GM19035 (cell line): ENCODE measurements around the gene INPP4B.

Experiments used
- ATAC-seq: cut with Tn5 transposase; IDR thresholded peaks from one replicate; pipeline ENCODE4 v1.9.1; 2021; ENCODE audit not compliant: unreplicated experiment

INPP4B gene

DNA sequence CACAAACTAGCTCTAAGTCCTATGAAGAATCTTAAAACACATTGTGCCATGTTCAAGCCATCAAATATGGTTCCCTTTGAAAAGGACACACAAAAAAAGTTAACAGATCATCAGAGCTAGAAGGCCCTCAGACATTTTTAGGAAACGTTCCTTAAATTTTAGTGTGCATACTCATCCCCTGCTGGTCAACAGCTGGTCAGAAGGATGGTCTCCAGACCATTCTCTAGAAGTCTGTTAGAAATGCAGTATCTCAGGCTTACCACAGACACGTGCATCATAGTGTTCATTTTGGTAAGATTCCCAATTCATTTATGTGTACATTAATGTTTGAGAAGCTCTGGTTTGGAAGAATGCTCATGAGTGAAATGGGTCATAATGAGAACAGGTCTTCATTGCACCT is 523.1 kb downstream of the INPP4B start:
- ATAC-seq: no peak

DNA sequence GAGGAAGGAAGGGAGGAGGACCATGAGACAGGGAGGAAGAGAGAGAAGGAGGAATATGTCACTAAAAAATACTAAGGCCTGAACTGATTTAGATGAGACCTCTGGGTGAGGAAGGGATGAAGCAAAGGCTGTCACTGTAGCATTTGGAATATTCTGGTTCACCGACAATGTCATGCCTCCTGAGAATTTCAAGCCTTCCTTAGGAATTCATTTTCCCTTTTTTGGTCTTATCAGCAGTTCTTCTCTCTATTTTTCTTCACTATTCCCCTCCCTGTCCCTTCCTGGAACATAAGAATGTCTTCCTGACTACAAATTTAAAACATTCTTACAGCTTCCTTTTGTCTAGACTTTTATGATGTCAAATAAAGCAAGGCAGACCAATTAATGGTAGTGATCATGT is 527.8 kb downstream of the INPP4B start:
- ATAC-seq: no peak

DNA sequence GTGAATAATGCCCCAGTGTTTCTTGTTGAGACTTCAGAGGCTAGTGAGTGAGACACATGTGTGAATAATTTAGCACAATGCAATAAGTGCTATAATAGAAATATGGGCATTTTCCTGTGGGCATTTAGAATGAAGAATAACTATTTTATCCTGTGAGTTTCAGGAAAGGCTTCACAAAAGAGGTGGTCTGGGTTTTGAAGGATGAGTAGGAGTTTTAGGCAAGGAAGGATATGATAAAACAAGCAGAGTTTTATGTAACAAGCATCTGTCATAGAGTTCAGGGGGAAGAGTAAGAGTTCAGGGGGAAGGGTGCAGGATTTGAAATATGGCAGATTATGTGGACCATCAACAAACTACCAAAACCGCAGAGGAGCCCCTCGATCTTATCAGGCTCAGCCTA is 529.2 kb downstream of the INPP4B start:
- no peak for ATAC-seq

DNA sequence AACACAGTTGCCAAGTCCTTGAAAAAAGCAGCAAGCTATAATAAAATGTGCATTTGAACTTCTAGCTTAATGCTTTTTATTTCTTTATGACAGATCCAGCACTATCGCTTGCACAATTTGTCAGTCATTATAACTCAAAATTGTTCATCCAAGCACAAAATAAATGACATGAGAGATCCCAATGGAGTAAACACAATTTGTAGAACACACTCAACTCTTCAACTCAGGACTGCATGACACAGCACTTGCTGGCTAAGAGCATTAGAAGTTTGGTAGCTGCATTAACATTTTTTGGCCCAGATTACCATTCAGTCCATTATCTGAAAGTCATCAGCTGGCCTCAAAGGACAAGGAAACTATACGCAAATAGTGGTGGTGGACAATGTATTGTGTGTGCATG is 530.1 kb downstream of the INPP4B start:
- no peak for ATAC-seq

DNA sequence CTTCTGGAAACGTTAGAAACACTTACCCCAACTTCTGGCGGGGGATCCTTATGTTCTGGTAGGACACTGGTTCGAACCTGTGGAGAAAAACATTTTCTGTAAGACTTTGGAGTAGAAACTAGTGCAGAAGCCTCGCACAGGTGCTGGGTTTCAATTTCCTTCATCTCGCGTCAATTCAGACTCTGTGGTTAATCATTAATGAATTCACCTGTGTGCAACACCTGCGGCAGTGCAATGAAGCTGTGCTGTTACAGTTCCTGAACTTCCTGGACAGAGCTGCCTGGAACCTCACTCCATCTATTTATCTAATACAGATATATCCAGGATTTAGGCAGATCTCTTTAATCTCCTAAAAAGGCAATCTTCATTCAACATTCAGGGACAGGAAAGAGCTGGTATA is 531.4 kb downstream of the INPP4B start:
- no peak for ATAC-seq

DNA sequence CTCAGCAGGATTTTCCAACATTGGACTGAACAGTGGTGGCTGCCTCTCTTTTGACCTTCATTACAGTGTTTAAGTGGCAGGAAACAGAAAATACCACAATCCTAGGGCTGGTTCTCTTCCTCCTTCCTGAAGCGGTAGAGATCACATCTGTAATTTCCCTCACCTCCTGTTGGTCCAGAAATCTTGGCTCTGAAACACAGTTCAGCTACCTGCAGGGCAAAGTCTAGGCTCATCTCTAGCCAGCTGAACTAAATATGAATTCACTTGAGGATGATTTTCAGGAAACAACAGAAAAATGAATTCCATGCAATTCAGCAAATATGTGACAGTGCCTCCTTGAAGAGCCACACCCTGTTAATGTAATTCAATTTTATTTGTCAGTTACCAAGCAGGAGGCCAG is 531.9 kb downstream of the INPP4B start:
- ATAC-seq: no peak

DNA sequence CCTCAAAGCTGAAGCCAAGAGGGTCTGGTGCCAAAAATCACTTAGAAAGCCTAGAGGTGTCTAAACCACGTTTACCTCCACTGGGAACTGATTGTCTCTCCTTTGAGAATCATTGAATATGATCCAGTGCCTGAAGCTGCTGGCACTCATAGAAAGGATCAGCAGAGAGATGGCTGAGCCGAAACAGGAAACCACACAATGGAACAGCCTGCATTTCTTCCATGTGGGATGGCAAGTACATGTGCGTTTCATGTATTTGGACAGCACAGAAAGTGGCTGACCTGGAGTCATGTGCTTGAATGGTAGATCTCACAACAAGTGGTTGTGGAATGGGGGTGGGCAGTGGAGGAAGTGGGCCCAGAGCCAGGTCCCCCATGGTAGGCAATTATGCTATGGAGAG is 533.7 kb downstream of the INPP4B start:
- no peak for ATAC-seq

DNA sequence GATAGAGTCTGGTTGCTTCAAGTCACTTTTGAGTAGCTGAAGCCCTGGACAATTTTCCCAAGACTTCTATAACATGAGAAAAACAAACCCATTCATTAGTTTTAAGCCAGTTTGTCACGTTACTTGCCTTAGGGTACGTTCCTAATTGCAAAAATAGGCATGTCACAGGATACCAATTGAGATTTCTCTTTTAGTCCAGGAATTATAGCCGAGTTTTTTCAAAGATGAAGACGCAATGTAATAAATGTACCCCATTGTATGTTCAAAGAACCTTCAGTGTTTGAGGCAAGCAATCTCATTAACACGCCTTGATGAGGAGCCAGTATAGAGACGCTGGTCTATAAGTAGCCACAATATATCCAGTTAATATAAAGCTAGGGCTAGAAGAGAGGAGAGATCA is 534.2 kb downstream of the INPP4B start:
- ATAC-seq: no peak

DNA sequence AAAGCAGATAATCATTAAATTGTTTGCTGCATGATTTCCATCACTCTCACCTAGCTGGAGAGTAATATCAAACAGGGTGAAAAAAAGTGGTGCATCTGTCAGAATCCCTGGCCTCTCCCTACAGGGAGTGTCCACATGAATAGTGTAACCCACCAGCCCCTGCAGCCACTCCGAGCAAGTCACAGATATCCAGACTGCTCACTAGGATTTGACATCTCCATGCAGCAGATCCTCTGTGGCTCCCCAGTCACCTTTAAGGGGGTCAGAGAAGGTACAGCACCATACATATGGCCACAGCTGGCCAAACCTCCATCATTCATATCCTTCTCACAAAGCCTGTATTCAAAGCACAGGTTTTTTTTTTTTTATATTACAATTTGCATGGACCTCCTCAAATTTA is 536.3 kb downstream of the INPP4B start:
- ATAC-seq: no peak

DNA sequence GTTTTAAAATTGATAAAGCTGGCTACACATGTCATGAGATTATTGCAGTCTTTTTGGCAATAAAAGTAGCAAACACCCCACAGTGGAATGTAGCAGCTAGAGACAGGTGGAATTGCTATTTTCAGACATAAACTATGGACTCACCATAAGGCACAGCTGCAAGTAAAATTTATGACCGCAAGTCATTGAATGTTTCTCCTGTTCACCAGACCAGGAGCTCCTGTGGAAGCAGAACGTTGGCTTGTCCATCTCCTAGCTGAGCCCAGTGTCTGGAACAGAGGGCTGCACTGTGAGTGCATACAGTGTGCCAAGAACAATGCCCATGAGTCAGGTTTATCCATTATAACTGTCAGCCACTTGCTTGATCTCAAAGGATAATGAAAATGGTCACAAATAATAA is 538.2 kb downstream of the INPP4B start:
- no peak for ATAC-seq

DNA sequence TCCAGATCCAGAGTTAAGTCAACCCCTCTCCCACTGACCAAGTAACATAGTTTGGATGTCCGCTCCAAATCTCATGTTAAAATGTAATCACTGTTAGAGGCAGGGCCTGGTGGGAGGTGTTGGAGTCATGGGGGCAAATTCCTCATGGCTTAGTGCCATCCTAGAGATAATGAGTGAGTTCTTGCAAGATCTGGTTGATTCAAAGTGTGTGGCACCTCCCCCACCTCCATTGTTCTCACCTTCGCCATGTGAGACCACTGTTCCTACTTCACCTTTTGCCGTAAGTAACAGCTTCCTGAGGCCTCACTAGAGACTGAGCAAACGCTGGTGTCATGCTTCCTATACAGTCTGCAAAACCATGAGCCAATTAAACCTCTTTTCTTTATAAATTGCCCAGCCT is 548.8 kb downstream of the INPP4B start:
- no peak for ATAC-seq

DNA sequence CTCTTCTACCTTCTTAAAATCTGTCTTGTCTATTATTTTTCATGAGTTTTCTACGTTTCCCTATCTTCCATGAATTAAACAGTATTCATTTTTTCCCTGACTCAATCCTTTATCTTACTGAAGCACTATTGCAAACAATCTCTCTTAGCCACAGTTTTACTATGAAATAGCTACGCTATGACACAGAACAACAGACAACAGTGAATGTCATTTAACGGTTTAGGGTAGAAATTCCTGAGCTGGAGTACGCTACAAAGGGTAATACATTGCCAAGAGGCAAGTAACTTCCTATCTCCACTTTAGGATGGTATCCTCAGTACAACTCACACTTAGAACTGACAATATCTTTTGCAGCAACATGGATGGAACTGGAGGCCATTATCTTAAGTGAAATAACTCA is 552.6 kb downstream of the INPP4B start:
- no peak for ATAC-seq

DNA sequence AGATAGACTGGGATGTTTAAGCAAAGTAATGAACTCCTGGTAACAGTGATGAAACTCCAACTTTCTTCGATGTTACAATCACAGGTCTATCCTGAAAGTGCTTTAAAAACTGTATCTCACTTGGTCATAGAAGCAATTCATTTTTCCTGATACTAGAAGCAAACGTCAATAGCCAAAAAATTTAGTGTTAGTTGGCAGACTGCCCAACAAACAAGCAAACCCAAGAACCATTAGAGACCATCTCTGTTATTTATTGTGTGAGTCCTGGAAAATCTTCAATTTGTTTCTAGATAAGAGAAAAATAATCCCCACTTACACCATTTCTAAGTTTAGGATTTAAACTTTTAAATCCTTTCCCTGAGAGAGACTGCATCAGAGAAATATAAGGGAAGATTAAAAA is 553.9 kb downstream of the INPP4B start:
- no peak for ATAC-seq

DNA sequence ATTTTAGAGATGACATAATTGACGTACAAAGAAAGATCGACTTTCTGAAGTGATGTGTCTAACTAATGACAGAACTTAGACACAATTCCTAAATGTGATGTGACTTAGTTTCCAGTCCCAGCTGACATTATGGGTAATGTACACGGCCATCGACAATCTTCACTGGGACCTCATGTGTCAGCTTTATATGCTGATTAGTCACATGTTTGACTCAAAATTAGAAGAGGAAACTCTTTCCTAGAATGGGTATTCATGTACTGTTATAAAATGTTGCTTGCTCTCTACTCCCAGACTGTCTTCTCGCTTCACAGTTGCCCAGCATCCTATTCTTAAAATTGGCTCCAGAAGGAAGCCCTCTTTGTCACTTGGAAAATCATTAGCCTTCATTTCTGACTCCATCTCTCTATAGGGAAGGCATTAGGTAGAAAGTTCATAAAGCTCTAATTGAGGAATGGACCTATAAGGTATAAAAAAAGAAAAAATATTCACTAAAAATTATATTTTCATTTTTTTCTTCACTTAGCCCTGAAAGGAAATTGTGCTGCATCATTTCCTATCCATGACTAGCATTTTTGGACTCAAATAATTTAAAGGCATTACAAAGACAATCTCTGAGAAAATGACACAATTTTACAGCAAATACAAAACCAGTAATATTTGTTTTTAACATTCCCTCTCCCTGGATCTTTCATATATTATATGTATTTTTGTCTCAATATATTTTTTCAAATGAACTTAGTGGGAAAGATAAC is 554.6 kb downstream of the INPP4B start:
- no peak for ATAC-seq

DNA sequence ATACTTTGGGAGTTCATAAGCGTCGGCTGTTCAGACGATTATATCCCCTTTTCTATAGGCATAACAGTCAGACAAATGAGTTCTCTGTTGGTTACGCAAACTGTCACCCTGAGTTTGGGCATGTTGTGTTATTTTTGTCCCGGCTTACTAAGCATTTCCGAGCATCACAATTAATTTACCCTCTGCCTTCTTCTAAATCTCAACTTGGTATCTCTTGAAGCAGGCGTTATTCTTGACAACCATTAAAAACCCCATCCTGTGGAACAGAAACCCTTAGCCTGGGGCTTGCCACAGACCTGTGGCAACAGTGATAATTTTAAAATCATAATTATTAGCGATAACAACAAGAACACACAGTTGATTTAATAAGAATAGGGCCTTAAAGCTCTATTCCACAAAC is 558.7 kb downstream of the INPP4B start:
- ATAC-seq: no peak

DNA sequence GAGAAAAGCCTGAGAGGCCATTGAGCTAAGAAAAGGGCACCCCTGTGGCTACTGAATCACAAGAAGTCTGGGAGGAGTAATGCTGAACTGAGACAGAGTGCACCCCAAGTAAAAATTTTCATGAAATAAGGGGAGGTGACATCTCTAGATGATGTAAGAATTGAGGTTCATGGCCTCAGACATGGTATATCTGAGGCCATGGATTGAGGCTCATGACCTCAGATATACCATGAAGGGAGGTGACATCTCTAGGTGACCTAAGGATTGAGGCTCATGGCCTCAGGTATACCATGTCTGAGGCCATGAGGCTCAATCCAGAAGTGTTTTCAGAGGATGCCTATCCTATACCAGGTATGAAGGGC is 560.9 kb downstream of the INPP4B start:
- ATAC-seq: no peak

DNA sequence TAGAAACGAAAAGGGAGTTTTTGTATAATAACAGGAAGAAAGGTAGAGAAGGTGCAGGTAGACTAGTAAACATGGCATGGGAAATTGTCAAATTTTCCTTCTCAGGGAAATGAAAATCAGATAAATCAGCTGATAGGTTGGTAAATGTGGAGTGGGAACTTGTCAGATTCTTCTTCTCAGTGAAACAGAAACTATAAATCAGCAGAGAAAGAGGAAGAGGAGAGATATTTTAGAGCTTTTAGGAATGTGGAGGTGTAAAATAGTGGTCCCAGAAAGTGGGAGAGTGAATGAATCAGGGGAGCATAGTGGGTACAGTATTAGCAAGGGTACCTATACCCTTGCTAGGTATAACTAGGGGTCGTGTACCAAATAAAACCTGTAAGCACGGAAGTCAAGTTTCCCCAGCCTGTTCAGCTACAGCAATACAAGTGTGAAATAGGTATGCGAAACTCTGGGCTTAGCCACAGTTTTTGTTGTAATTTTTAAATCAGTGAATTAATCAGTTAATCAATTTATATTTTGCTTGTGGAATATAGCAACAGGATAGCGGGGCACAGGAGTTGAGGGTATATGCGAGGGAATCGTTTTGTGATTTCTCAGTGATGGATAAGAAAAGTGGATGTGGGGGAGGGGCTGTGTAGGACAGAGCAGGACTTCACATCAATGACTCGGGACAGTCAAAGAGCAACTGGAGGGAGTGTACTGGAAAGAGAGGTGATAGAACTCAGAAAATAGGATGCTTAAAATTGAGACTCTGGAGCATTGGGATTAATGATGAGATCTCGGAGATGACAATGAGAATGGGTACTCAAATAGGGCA is 561.5 kb downstream of the INPP4B start:
- ATAC-seq: no peak

DNA sequence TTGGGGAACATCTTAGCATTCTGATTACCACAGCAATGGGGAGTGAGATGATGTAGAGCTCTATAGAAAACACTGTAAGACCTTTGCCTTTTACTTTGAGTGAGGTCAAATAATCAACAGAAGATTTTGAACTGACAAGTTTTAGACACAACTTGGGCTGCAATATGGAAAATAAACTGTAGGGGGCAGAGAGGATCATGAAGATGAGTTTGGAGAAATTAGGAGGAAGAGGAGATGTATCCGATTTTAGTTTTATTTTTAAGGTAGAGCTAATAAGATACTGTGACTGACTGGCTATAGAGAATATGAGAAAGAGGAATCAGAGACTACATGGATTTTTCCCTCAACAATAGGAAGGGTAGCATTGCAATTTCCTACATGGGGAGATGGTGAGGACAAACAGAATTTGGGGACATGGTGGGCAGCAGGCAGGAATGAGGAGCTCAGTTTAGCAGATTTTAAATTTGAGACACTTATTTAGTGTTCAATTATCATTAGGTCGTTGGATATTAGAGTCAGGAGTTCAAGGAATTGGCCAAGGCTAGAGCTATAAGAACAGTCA is 563.1 kb downstream of the INPP4B start:
- ATAC-seq: no peak

DNA sequence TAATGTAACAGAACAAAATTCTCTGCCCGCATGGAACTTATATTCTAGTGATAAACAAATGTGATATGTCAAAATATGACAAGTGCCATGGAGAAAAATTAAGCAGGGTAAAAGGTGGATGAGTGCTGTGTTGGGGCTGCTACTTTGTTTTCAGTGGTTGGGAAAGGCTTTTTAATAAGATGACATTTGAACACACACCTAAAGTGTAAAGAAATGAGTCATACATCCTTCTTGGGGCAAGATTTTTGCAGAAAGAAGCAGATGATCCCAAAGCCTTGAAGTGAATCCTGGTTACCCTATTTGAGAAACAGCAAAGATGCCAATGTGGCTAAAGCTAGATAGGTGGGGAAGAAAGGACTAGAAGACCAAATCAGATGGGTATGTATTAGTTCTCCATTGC is 564.1 kb downstream of the INPP4B start:
- ATAC-seq: no peak

DNA sequence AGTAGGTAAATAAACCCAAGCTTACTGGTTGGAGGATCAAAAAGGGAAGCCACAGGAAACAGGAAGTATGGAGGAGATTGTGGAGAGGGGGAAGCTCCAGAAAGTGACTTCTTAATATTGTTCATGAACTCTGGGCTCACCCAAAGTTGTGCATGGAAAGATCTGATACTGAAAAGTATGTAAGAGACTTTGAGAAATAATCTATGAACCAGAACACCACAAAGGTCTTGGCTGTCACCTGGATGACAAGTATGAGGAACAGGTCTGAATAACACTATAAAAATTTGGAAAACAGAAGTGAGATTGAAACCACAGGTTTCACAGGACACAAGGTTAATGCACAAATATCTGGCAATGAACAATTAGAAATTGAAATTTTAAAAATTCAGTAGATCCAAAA is 567.4 kb downstream of the INPP4B start:
- no peak for ATAC-seq

DNA sequence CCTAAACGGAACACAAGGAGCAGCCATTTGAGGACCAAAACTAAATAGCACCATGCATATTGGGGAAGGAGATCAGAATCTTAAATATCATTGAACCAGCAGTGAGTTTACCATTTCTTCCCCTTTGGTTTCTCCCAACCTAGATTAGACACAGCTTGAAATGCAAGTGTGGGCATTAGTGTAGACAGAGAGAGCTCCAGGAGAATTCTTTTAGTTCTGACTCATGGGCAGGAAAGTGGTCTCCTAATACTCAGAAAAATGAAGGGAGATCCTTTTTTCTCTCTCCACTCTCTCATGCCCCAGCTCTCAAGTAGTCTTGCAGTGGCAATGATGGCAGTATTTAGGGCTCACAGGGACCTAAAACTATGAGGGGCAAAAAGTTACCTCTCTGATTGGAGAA is 567.9 kb downstream of the INPP4B start:
- no peak for ATAC-seq

DNA sequence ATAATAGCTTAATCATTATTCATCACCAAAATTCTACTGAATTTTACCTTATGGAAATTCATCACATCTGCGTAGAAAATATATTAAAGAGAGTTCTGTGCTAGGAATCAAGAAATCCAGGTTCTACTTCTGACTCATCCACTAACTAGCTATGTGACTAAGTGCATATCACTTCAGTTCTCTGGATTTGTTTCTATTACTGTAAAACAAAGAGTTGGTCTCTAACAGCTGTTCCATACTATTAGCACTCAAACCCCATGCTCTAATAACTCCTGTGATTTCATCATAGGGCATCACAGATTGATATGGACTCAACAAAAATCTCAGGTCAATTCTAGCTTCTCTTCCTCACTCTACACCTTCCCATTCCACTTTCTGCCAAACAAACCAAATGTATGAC is 572.0 kb downstream of the INPP4B start:
- no peak for ATAC-seq
